GM23248 (cell line): ENCODE results near the gene ZBTB48.

Experiments
- EZH2 ChIP-seq: fragments of 200-600 bp; sonication (generic); IDR thresholded peaks from 2 replicates; pipeline ENCODE4 v1.6.1; 2018; ENCODE audit warnings: antibody characterized with exemption, mild to moderate bottlenecking; ENCODE audit not compliant: insufficient read depth, poor library complexity, severe bottlenecking
- EZH2phosphoT487 ChIP-seq: fragments of 200-600 bp; sonication (generic); IDR thresholded peaks from 2 replicates; pipeline ENCODE4 v1.6.1; 2018; ENCODE audit warnings: antibody characterized with exemption, moderate library complexity, mild to moderate bottlenecking, low read depth; ENCODE audit not compliant: insufficient read depth

DNA sequence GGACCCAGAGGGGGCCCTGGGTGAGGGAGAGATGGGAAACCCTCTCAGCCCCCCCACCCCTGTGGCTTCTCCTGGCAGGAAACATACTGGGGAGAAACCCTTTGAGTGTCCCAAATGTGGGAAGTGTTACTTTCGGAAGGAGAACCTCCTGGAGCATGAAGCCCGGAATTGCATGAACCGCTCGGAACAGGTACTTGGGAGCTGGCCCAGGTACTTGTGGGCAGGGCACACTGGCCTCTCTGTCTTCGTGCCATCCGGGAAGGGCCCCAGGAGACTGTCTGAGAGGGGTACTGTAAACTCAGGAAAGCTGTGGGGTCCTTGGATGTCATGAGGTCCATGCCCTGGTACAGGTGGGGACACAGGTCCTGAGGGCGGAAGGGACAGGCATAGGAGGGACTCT, 6.0 kb downstream of the ZBTB48 start:
- TF ChIP-seq EZH2 (no peak), EZH2phosphoT487 (no peak)
